Gastroesophageal sphincter (tissue), 3 donors: ENCODE measurements around the gene FMR1NB.

Experiments used
- POLR2A ChIP-seq, 2 donors: fragments of 450-650 bp; IDR thresholded peaks; one replicate each; pipeline ENCODE4 v1.6.1; 2017; ENCODE audit warnings: antibody characterized with exemption in 2 of 2, mild to moderate bottlenecking in 2 of 2, moderate library complexity in 1 of 2
- TF ChIP-seq, protein P1 (sequence below), 4 experiments: fragments of 200-600 bp in 2 of 4; fragments of 450-650 bp in 2 of 4; sonication (generic) in 1 of 4; IDR thresholded peaks; one replicate each; pipeline ENCODE4 v1.5.1; 2017 to 2019; ENCODE audit warnings: antibody characterized with exemption in 4 of 4, mild to moderate bottlenecking in 2 of 4, moderate library complexity in 2 of 4

GRCh38 chrX:147978931-147979330, 2.2 kb upstream of the FMR1NB start:
- TF ChIP-seq, protein P1, sequence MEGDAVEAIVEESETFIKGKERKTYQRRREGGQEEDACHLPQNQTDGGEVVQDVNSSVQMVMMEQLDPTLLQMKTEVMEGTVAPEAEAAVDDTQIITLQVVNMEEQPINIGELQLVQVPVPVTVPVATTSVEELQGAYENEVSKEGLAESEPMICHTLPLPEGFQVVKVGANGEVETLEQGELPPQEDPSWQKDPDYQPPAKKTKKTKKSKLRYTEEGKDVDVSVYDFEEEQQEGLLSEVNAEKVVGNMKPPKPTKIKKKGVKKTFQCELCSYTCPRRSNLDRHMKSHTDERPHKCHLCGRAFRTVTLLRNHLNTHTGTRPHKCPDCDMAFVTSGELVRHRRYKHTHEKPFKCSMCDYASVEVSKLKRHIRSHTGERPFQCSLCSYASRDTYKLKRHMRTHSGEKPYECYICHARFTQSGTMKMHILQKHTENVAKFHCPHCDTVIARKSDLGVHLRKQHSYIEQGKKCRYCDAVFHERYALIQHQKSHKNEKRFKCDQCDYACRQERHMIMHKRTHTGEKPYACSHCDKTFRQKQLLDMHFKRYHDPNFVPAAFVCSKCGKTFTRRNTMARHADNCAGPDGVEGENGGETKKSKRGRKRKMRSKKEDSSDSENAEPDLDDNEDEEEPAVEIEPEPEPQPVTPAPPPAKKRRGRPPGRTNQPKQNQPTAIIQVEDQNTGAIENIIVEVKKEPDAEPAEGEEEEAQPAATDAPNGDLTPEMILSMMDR (IDR thresholded peaks at IDR 0.05) = no peak
- TF ChIP-seq POLR2A (IDR thresholded peaks at IDR 0.05) = no peak
